ENCODE measurements around the gene CDC42BPB.

CDC42BPB gene

DNA sequence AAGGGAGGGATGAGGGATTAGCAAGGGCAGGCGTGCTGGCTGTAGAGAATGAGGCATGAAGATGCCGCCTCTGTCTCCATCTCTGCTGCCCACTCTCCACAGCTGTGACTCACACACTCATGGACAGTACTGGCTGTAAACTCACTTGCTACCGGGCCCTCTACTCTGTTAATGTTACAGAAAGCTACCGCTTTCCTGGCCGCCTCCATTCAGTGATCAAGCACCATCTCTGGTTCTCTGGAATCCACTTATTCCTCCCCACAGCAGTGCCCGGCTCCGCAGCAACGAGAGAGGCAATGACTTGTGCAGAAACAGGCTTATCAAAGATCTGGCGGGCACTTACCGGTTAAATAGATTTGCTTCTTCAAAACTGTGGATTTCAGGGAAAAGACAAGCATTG is 100.1 kb downstream of the CDC42BPB start:
- DNase-seq, result no peak

DNA sequence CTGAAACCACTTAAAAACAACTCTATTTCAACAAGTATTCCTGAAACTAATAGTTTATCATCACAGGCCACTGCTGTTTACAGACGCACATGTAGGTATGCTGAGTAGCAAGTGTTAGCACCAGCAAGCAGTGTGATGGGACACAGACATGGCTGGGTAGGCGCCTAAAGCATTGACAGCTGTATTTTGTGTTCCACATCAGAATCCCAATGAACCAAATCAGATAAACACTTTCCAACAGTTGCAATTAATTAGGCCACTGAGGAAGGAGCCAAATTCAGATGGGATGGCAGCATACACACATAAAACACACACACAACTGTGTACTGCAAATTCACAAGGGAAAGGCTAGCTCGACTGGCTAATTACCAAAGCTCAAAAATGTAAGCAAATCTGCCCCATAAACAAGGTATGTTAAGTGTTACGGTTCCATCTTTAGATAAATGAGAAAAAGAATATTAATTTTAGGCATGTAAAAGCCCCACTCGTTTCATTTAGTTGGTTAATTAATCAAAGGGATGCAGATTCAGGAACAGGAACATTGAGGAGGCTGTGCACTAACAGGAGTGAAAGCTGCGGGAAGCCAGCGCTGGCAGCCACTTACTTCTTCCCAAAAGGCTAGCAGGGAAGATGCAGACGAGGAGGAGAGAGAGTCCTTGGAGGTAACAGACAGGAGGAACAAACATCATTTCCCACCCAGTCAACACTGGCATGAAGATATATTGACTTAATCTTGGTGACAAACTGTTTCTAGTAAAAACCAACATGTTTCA is 101.5 kb downstream of the CDC42BPB start:
- DNase-seq, result no peak

DNA sequence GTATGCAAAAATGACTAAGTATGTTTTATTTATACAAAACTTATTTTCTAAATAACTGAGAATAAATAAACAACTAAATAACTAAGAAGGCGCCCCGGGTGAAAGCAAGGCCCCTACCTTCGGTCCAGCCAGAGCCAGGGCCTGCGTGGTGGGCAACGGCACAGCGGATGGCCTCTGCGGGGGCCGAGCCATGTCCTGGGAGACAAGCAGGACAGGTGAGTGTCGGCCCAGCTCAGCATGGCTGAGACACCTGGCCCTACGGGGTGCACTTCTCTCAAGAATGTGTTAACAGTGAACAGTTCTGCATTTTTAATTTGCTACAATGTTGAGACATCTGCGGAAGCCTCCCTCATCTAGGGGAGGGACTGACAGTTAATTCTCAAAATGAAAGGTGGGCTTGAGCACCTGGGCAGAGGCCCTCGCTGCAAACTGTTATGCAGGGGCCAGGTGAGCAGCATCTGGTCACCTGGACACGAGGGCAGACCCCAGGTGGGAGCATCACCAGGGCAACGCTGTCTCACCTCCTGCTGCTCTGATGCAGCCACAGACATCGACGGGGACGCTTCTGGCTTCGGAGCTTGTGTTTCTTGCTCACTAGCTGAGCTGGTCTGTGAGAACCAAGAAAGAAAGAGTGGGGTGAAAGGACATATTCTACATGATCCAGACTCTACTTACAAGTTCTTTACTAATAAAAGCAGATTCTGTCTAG is 103.1 kb downstream of the CDC42BPB start:
- DNase-seq, result no peak

DNA sequence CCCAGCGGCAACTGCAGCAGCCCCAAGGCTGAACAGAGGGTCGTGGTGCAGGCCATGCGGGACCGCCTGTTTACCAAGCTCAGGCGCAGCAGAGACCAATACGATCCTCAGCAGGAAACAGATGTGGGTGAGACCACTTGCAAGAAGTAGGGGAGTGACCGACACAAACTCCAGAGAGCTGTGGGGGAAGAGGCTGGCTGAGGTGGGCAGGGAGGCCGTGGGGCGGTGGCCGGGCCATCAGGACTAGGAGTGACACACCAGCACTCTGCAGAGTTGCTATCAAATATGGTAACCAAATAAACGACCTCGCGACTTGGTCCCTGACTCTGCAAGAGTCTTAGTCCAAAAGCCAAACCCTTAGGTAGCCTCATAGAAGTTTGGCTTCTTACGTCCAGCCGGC is 104.2 kb downstream of the CDC42BPB start:
- no peak for DNase-seq

DNA sequence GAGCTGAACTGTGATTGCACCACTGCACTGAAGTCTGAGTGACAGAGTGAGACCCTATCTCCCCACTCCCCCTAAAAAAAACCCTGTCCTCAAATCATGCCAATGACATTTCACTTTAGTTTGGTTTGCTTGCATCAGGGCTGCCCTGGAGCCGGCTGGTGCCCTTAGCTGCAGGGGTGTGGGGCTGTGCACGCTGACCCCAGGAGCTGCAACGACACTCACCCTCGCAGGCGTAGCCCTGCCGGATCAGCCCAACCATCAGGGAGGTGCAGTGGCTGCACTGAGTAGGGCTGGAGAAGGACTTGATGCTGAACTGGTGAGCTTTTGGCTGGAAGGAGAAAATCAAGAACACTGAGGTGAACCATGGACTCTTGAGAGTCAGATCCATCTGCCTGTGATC is 105.1 kb downstream of the CDC42BPB start:
- DNase-seq, result no peak

DNA sequence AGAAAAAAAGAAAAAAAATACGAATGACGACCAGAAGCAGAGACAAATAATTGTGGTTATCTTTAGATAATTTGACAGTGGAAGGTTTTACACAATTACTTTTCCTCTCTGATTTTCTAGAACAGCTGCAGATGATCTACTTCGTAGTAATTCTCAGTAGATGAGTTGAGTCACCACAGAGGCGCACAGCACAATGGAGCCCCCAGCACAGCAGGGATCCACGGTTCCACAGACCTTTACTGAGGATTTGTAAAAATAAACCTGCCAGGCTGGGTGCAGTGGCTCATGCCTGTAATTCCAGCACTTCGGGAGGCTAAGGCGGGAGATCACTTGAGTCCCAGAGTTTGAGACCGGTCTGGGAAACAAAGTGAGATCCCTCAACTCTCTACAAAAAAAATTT is 105.5 kb downstream of the CDC42BPB start:
- no peak for DNase-seq

DNA sequence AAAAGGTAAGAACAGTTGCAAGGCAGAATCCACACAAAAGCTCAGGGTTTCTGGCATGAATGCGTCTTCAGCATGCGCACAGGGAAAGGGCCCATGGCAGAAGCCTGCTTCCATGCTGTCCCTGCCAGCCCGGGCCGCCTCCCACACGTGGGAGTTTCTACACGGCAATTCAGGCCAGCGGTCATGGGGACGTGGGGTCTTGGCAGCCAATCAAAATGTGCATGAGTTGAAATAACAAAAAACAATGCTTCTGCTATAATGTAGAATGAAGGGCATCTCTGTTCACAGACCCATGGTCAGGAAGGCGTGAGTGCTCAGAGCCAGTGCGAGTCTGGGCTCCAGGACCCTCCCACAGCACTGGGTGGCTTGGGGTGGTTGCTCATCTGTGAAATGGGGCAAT is 106.3 kb downstream of the CDC42BPB start:
- DNase-seq, result no peak

DNA sequence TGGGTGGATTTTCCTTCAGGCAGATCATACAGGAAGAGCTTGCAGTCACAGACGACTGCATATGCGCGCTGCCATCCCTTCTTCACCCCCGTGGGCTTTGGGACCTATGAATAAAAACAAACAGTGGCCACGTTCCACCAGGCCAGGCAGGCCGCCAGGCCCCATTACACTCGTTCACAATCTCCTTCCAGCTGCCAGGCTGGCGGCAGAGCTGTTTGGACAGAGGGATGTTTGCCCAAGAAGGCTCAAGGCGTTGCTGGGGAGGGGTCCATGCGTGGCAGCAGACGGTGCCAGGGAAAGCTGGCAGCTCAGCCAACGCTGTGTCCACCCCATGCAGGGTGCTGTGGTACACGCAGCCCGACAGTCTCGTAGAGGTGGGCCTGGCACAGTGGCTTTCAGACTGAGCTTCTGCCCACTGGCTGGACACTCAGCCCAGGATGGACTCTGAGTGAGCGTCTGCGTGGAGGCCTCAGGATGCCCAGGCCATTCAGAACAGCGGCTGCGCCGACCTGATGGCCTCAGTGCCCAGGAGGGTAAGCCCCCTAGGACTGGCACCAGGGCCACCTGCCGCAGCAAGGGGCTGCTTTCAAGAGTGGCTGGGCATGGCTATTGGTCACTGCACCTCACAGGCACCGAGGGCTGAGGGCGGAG is 107.4 kb downstream of the CDC42BPB start:
- DNase-seq, result no peak

DNA sequence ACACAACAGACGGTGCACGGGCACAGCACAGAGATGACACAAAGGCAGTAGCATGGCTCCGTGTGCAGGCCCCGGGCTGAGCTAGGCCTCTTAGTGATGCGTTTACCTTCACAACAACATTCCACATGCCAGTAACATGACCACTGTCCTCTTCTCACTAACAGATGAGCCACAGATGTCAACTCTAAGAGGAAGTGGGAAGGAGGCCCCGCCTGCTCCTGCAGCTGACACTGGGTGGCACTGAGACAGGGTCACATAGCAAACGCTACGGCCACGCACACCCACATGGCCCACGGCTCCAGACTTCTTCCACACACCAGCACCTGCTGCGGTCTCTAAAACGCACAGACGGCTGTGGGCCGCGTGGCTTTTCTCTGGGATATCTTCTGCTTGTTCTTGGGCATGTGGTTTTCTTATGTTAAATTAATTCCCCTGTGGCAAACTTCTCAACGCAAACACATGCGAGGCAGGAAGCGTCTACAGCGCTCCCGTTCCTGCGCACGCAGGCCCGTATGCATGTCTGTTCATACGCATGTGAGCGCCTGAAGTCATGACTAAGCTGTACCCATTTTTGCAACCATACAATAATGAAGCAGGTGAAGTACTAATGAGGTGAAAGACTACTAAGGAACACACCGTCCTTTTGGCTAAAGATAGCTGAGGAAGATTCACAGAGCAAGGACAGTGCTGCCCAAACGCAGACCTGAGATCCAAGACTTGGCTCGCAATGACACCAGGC is 108.1 kb downstream of the CDC42BPB start:
- peak; percentile 29 for DNase-seq

DNA sequence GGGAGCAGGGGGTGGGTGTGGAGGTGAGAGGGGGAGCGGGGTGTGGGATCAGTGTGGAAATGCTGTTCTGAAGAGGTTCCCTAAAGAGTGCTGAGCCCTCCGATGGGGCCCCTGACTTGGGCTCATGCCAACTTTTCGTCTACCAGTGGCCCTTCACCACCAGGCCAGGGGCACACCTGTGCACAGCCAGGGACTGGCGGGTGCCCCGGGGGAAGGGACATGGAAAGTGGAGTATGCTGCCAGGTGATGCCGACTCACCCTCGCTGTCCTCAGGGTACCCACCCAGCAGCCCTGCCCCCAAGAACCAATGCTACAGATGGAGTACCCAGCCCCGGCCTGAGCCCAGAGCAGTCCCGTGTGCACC is 108.7 kb downstream of the CDC42BPB start:
- no peak for DNase-seq

DNA sequence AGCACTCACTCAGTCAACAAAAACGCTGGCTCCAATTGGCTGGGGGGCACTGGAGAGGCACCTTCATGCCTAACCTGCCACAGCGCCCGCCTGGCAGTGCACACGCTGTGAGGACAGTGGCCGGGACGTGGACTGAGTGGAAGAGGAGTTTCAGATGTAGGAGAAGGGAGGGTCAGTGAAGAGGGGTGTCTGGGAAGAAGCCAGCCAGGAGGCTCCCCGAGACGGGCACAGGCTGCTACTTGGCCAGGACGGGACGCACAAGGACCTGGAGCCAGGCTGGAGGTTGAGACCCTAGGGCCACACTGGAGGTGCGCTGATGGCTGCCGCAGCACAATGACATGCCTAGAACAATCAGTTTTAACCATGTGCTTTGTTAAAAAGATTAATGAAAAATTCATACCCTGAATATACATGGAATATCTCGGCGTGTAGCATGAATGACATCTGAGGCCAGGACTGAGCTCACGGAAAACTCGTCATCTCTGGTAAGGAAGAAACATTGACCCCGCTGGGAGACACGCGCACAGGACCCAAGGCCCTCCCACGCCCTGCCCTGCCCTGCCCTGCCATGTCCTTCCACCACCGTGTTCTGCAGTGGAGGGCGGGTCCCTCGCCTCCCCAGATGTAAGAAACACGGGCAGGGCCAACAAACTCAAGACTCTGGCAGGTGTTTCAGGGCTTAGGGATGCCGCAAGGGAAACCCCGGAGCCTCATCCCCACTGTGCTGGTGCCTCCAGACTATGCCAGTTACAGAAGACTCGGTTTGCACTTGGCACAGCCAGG is 109.8 kb downstream of the CDC42BPB start:
- DNase-seq, result no peak

DNA sequence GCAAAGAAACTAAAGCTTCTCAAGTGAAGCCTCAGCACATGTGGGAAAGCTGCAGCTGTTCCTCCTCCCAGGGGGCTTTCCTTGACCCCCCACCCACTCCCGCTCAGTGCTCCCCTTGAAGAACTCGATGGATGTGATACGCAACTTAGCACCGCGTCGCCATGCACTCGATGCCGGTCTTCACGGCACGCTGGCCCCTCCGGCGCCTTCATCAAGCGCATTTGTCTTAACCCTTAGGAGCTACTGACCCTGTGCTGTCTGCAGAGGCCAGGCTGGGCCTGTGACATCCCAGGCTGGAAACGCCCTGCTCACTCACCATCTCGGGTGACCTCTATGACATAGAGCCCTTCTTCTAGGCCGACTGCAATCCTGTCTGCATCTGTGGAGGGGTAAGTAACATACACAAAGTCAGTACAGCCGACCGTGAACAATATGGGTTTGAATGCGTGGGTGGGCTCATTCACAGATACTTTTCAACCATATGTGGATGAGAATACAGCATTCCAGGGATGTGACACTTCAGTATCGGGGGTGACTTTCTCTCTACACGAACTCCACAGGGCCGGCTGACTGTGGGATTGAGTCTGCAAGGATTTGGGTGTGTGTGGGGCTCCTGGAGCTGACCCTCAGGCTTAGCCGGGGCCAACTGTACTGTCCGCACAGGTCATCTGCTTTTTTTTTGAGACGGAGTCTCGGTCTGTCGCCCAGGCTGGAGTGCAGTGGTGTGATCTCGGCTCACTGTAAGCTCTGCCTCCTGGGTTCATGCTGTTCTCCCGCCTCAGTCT is 111.8 kb downstream of the CDC42BPB start:
- no peak for DNase-seq

DNA sequence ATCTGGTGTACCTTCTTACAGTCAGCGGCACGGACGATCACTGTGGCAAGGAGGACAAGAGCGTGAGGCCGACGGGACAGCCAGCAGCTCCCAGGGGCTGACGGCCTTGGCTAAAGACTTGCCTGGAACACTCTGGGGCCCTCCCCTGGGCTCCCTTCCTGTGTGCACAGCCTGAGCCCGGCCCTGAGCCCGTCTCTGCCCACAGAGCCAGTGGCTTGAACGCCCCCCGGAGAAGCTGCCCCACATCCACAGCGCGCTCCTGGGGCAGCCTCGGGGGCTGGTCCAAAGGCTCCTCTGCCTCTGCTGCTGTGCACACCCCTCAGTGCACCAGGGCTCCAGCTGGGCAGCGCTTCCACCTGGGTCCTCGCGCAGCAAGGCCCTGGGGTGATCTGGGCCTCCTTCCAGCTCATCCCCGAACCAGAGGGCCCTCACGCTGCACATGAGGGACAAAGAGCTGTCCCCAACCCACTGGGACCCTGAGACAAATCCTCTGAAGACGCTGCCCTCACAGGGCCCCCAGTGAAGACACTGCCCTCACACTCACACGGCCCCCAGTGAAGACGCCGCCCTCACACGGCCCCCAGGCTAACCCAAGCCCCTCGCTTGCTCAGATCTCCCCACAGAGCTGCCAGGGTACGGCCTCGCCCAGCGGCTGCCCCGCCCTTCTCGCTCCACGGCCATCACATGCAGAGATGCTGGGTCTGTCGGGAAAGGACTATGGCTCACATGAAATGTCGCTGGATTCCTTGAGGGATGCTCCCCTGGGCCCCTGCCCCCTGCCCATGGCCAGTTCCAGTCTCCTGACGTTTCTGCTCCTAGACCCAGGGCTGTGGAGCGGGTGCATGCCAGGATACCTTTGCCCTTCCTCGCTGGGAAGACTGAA is 112.7 kb downstream of the CDC42BPB start:
- no peak for DNase-seq

DNA sequence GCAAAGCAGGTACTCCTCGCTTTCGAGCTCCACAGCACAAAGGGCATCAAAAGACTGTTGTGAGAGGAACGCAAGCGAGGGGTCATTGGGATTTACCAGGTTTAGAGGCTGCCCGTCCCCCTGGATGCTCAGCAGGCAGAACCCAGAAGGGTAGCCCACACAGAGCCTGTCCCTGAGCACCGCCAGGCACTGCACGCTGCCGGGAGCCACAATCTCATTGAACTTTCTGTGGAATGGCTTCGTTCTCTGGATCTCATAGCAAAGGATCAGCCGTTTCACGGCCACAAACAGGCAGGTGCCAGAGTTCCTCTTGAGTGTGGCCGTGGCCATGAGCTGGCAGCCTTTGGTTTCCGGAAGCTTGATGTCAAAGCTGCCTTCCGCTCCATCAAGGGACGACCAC is 113.4 kb downstream of the CDC42BPB start:
- no peak for DNase-seq

DNA sequence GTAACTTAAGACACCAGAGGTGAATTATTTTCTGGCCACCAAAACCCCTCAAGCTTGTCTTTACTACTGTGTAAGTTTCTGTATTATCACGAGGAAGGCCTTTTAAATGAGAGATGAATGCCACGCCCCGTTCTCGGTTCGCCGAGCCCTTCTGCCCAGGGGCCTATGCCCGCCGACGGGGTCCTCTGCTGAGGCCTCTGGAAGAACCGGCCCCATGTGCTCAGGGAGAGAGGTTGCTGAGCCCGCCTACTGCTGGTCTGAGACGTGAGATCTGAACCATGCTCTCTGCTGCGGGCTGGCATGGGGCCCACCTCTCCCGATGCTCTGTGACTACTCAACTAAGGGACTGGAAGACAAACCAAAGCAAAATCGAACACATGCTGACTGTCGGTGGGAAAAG is 113.9 kb downstream of the CDC42BPB start:
- no peak for DNase-seq

DNA sequence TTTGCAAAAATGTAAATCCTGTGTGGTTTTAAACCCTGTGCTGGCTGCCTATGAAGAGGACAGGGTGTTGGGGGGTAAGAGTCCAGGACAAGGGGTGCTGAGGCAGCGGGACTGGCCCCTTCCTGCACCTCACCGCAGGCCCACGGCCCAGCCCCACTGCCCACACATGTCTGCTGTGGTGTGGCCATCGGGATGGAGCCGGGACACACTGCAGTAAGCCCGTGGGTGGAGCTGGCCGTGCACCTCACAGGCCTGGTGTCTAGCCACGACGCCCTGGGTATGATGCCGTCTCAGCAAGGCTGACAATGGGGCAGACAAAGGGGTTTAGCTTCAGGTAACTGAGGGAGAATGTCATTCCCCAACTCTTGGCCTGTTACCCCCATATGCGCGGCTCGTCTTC is 115.3 kb downstream of the CDC42BPB start:
- no peak for DNase-seq

DNA sequence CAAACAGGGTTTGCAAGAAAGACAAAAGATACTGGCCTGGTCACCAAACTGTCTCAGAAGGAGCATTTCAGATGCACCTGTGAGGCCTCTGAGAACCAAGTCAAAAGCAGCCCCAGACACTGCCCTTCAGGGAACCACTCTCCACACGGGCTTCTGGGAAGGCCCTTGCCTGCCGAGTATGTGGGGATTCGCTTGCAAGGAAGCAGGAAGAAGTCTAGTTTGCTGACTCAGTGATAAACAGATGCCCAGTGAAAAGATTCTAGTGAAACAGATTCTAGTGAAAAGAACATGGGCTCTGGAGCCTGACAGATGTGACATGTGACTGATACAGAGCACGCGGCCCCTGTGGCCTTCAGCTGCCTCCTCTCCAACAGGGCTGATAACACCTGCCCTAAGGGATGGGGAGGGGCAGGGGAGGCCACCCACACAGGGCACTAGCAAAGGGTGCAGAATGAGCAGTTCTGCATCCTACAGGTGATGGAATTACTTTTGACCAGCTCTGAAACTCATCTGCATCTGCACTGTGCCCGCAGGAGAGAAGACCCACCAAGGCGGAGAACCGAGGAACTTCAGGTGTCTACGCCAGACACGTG is 115.8 kb downstream of the CDC42BPB start:
- no peak for DNase-seq

DNA sequence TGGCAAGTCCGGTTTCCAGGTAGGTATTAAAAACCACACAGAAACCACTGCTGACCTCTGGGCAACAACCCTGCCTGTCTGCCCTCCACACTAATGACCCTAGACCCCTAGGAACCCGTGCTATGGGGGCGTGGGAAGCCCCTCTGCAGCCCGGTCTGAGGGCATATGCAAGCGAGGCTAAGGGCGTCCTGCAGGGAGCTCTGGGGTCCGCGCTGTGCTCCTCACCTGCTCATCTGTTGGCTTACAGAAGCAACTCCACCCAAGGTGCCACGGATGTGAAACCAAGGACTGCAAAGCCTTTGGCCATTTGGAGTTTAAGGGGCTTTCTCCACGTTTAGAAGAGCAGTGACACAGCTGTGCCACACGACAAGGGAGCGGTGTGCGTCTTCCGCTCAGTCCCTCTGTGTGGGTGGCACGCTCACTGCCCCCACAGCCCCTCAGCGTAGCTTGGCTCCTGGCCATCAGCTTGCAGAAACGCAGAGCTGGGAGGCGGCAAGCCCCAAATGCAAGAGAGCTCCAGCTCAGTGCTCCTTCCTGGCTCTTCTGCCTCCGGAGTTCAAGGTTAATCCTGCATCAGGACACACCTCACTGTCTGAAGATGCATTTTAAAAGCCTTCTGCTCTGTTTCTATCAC is 116.5 kb downstream of the CDC42BPB start:
- no peak for DNase-seq

DNA sequence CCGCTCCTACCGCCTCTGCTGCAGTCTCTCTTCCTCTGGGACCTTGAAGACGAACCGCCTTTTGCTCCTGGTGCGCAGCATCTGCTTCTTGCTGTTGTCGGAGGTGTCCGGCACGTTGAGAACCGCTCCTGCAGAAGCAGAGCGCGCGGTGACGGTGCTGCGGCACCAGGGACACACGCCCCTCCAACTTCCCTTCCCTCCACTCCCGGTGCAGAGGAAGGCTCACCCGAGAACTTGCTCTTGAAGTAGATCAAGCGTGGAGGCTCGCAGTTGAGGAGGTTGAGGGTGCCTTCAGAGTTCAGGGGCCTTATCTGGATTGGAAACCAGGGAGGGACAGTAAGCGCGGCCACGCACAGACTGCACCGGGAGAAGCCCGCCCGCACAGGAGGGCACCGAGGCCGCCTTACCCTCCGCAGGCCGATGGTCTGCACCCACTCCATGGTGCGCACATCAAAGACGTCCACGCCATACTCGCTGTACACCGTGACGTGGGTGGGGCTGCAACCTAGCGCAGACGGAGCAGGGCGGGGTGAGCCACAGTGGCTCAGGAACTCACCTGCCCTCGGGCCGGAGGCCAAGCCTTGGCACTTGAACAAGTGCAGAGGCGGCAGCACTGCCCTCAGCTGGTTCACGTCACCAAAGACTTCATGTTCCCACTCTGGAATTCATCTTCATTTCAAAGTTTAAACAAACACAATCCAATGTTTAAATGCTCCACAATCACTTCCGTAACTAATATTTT is 117.4 kb downstream of the CDC42BPB start:
- DNase-seq, result no peak
